Activated B cell treated with CpG ODN at 0.5 μM for 24 hours (primary cell): ENCODE results near the gene PPP1R37. TPM values are rescaled to one million over a fixed set of nuclear protein-coding genes. Genes with fewer than 3 reads are reported as not detected.

Experiments
- ATAC-seq: fragments of 200-7000 bp; cut with Tn5 transposase; one replicate; pipeline ENCODE4 v1.10.0; 2021; ENCODE audit warnings: low read depth, mild to moderate bottlenecking, moderate library complexity
- CTCF ChIA-PET: fragments of 350-600 bp; sonication (Branson Sonifier 250); formaldehyde crosslinking; loops from one replicate; lab custom pipeline; 2021; ENCODE audit warnings: antibody characterized with exemption; lab: Charles Lee
- POLR2A ChIA-PET: fragments of 350-600 bp; sonication (Branson Sonifier 250); formaldehyde crosslinking; loops from one replicate; lab custom pipeline; 2021; ENCODE audit warnings: antibody characterized with exemption; lab: Charles Lee
- DNase-seq: peaks from one replicate; pipeline ENCODE4 v3.0.0; 2022
- H3K27ac Mint-ChIP-seq: one replicate; pipeline ENCODE4 v1.8.0; 2020; ENCODE audit warnings: mixed read lengths
- H3K27me3 Mint-ChIP-seq: one replicate; pipeline ENCODE4 v1.8.0; 2021; ENCODE audit warnings: mixed read lengths
- H3K36me3 Mint-ChIP-seq: one replicate; pipeline ENCODE4 v1.8.0; 2021; ENCODE audit warnings: low read depth, mixed read lengths
- H3K4me1 Mint-ChIP-seq: one replicate; pipeline ENCODE4 v1.8.0; 2021; ENCODE audit warnings: mixed read lengths
- H3K4me3 Mint-ChIP-seq: one replicate; pipeline ENCODE4 v1.8.0; 2020; ENCODE audit warnings: mild to moderate bottlenecking, mixed read lengths
- H3K9me3 Mint-ChIP-seq: one replicate; pipeline ENCODE4 v1.8.0; 2020; ENCODE audit warnings: mixed read lengths
- CTCF ChIP-seq: fragments of 200-600 bp; IDR thresholded peaks from one replicate; pipeline ENCODE4 v1.8.0; 2022; ENCODE audit warnings: antibody characterized with exemption, mild to moderate bottlenecking
- intact Hi-C: fragments of 100-400 bp; cut with micrococcal nuclease; formaldehyde crosslinking; loops from one replicate; pipeline ENCODE4 v1.15.1; 2024
- total RNA-seq: library from RNA; stranded (reverse); gene quantifications from 2 replicates; pipeline ENCODE4 v1.2.3, GENCODE V29; 2022

PPP1R37 gene
- total RNA-seq, 1 donor from 2014 or later = 27.2 TPM

- no peak for DNase-seq
- Mint-ChIP-seq H3K27ac (peak overlapping the region; percentile 90), H3K4me1 (peaks cover 54% of the 10 kb centered on the region), H3K9me3 (no peaks in the 10 kb centered on the region), H3K4me3 (peak overlapping the region; percentile 93), H3K27me3 (no peaks in the 10 kb centered on the region), H3K36me3 (peaks cover 49% of the 10 kb centered on the region)
- ChIA-PET POLR2A (interaction anchor here (0.6 to 3.4 kb wide), 15 partner anchors 9 to 184 kb away, joined by 3 to 45 read pairs (median 4); partner anchors contain the start of genes BLOC1S3, CLPTM1, PPP1R37 and RELB), CTCF (interaction anchor here (0.8 to 1.6 kb wide), 4 partner anchors 10 to 35 kb away, joined by 3 to 9 read pairs (median 4); no protein-coding TSS in a partner anchor)
- intact Hi-C loops = loop anchor here (1.0 to 10.0 kb wide), 9 partner anchors 16 to 790 kb away; partner anchors contain the start of genes BLOC1S3, CLASRP, FOXA3 and PPM1N
- ATAC-seq = no peak
- no peak for TF ChIP-seq CTCF
Measured at GRCh38 chr19:45074744-45075300, 18.2 kb upstream of the PPP1R37 start.

GRCh38 chr19:45075301-45076028, 17.5 kb upstream of the PPP1R37 start:
- peaks cover 56% of the 10 kb centered on the region for H3K4me1 Mint-ChIP-seq
- CTCF ChIA-PET = interaction anchor here (0.8 to 1.6 kb wide), 4 partner anchors 10 to 36 kb away, joined by 3 to 9 read pairs (median 4); no protein-coding TSS in a partner anchor
- peaks cover 42% of the 10 kb centered on the region for H3K36me3 Mint-ChIP-seq
- ATAC-seq (peak; percentile 74), DNase-seq (peak; percentile 76)
- POLR2A ChIA-PET = interaction anchor here (0.6 to 3.4 kb wide), 15 partner anchors 10 to 185 kb away, joined by 3 to 45 read pairs (median 4); partner anchors contain the start of genes BLOC1S3, CLPTM1, PPP1R37 and RELB
- H3K4me3 Mint-ChIP-seq = peak overlapping the region; percentile 93
- intact Hi-C loops = loop anchor here (1.0 to 10.0 kb wide), 9 partner anchors 16 to 789 kb away; partner anchors contain the start of genes BLOC1S3, CLASRP, FOXA3 and PPM1N
- TF ChIP-seq CTCF = no peak
- H3K9me3 Mint-ChIP-seq = no peaks in the 10 kb centered on the region
- no peaks in the 10 kb centered on the region for H3K27me3 Mint-ChIP-seq
- peak overlapping the region; percentile 90 for H3K27ac Mint-ChIP-seq

GRCh38 chr19:45076029-45076850, 16.7 kb upstream of the PPP1R37 start, which contains the start of gene ZNF296:
Gene ZNF296 (minus strand): TSS chr19:45076478. CDS start chr19:45076373, 105 bp downstream.
- no peak for TF ChIP-seq CTCF
- Mint-ChIP-seq H3K4me1 (peaks cover 59% of the 10 kb centered on the region), H3K4me3 (peak within 1 kb of the TSS; percentile 93), H3K27ac (peak within 1 kb of the TSS; percentile 90), H3K36me3 (peaks cover 39% of the 10 kb centered on the region), H3K9me3 (no peaks in the 10 kb centered on the region), H3K27me3 (no peaks in the 10 kb centered on the region)
- ChIA-PET CTCF (no interaction called here), POLR2A (interaction anchor here (0.9 to 3.4 kb wide), 10 partner anchors 16 to 186 kb away, joined by 3 to 45 read pairs (median 6); partner anchors contain the start of genes BLOC1S3, CLPTM1, PPP1R37 and RELB)
- DNase-seq = peak; percentile 85
- peak; percentile 50 for ATAC-seq
- intact Hi-C loops = loop anchor here (5.0 to 10.0 kb wide), 3 partner anchors 324 to 789 kb away; partner anchors contain the start of genes FOXA3, PPM1N, RTN2 and SYMPK

- intact Hi-C loops = loop anchor here (5.0 to 10.0 kb wide), 3 partner anchors 325 to 788 kb away; partner anchors contain the start of genes FOXA3, PPM1N, RTN2 and SYMPK
- peak overlapping the region; percentile 93 for H3K4me3 Mint-ChIP-seq
- CTCF ChIA-PET = no interaction called here
- H3K36me3 Mint-ChIP-seq = peaks cover 39% of the 10 kb centered on the region
- TF ChIP-seq CTCF = no peak
- no peaks in the 10 kb centered on the region for H3K27me3 Mint-ChIP-seq
- no peak for ATAC-seq
- POLR2A ChIA-PET = interaction anchor here (1.1 to 3.4 kb wide), 4 partner anchors 15 to 101 kb away, joined by 4 to 45 read pairs (median 23); partner anchors contain the start of genes BLOC1S3, PPP1R37, RELB and TRAPPC6A
- H3K27ac Mint-ChIP-seq = peak overlapping the region; percentile 90
- no peaks in the 10 kb centered on the region for H3K9me3 Mint-ChIP-seq
- no peak for DNase-seq
- peaks cover 65% of the 10 kb centered on the region for H3K4me1 Mint-ChIP-seq
Measured at GRCh38 chr19:45076851-45077730, 15.9 kb upstream of the PPP1R37 start.
